Eye (tissue), 1 donor: ENCODE results near the gene GASK1A.

Source experiments
- DNase-seq: peaks from one replicate; pipeline ENCODE4 v3.0.0-alpha.2; 2015

GASK1A gene

DNA sequence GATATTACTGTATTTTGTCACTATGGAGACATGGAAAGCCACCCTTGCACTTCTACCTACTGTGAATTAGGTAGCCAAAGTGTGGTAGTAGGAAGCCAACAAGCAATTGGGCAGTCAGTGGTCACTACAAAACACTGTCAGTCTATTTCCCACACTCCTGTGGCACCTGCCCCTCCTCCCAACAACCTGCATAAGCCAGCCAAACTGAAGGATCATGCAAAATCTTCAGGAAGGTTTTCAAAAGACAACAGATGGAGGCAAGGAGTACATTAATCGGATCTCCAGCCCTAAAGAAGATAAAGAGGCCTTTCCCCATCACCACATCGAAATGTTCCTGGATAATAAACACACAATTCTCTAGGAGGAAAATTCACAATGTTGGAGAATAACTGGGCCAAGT, 114.9 kb downstream of the GASK1A start:
- DNase-seq = no peak

DNA sequence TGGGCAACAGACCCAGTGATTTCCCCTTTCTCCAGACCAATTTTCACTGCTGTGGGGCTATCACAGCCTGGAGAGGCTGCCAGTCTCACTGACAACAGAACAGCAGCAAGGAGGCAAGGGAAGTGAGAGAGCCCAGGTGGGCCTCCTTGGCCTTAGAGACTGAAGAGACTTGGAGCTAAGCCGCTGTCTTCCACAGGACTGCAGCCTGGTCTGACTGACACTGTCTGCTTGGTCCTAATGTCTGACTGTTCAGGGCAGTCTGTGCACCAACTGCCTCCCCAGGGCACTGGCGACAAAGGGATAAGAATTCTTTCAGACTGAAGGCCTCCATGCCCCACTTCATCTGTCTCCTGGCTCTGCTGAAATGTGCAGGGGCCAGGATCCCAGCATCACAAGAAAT, 115.3 kb downstream of the GASK1A start:
- no peak for DNase-seq

DNA sequence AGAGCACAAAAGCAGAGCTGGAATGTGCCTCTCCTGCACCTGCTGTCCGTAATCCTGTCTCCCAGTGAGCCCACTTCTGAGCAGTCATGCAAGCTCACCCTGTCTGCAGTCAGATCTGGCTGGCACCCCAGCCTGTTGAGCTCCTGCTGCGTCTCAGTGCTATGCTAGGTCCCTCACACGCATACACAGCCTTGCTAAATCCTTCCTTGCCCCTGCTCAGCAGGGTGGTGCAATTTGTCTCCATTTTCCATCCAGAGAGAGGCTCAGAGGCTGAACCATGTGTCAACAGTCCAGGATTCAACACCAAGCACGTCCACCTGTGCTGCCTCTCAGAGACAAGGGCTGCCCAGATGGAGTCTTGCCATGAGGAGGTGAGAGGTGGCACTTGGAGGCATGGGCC, 115.7 kb downstream of the GASK1A start:
- DNase-seq = no peak

GRCh38 chr3:43095370-43095769, 116.3 kb downstream of the GASK1A start:
- DNase-seq = no peak

DNA sequence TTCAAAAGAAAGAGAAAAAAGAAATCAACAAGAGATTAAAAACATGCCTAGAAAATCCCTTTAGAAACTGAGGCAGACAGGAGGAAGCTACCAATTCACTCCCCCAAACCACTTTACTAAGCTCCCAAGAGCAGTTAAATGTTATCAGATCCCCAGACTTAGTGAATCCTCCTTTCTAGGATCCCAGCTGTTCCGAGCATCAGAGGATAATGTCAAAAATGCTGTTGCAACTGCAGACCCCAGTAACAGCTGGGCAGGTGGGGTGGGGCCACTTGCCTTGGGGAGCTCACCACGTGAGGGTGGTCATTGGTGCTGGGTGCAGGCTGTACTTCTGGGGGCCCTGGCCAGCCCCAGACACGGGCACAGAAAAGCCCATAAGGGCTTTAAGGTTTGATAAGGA, 117.7 kb downstream of the GASK1A start:
- no peak for DNase-seq

- DNase-seq = no peak
Observed at GRCh38 chr3:43097400-43098080, 118.4 kb downstream of the GASK1A start.

DNA sequence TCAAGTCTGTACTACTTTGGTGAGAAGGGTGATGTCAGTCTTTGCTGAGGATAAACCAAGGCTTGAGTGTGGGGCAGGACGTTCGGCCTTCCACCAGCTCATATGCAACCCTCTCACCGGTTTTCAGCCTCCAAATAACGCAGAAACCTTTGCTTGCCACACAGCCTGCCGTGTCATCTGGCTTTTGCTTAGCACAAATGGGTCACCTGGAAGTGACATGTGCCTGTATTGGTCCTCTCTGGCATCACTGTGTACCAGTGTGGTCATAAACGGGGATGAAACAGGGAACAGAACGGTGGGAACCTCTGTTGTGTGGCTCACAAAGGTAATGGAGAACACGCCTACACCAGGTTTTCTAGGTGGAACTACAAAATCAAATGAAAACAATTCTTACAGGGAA, 119.7 kb downstream of the GASK1A start:
- no peak for DNase-seq

DNA sequence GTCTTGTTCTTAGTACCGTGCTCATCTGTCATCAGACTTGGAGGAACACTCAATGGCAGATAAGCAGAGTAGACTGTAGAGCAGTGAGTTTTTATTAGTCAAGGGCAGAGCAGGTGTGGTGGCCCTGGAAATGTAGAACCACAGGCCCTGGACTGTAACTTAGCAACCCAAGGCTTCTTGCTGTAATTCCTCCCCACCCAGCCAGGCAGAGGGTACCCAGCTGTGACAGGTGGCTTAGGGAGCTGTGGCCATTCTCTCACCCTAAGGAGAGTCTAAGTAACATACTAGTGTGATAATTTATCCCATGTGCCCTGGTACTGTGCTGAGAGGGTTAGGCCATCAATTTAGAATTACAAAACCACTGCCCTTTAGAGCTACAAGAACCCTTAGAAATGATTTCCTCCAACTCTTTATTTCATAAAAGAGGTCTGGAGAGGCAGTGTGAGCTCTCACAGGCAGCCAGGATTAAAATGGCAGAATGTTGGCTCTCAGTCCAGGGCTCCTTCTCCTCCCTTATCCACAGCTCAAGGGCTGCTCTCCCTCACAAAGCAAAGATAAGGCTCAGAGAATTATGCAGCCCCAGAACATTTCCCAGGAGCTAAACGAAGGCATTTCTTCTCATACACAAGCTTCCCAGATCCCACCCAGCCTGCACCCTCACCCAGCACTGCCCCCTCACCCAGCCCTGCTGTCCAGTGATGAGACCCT, 123.8 kb downstream of the GASK1A start:
- no peak for DNase-seq

- DNase-seq = no peak
Observed at GRCh38 chr3:43104039-43104438, 124.9 kb downstream of the GASK1A start.

DNA sequence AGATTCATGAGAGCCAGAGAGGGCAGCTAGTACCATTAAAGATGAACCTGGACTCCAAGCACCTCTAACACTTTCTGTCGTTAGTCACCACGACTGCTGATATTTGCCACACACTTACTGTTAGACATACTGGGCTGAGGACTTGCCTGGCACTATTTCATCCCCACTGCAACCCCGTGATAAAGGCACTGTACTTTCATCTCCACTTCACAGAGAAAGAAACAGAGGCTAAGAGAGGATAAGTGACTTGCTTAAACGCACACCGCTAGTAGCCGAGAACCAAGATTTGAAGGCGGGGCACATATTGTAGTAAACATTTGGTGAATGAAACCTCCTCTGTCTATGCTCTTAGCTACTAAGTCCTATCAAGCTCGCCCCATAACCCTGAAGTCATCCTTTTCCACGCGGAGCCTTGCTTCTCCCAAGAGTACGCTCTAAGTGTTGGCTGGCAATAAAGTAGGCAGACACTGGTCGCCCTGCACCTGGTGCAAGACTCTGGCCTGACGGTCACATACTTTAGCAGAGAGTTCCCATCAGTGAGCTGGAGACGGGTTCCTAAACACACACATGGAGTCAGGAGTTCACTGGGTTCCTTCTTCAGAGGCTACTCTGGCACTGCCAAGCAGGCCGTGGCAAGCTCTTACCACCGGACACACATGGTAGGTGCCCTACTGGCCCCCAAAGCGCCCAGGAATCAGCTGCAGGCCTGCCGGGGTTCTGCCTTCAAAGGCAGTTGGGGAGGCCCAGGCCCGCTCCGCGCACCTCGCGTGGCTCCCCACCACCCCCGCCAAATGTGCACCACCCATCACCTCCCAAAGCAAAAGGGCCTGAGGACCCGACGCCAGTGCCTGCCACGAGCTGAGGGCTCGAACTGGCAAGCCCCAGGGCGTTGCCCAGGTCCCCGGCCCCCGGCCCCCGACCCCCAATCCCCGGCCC, 125.8 kb downstream of the GASK1A start:
- peak; percentile 29 for DNase-seq

GRCh38 chr3:43105596-43106292, 126.6 kb downstream of the GASK1A start, which contains the start of gene POMGNT2:
POMGNT2 (minus strand) TSS chr3:43106079; CDS start chr3:43081431, 24,648 bp downstream.
- DNase-seq = peak; percentile 93

DNA sequence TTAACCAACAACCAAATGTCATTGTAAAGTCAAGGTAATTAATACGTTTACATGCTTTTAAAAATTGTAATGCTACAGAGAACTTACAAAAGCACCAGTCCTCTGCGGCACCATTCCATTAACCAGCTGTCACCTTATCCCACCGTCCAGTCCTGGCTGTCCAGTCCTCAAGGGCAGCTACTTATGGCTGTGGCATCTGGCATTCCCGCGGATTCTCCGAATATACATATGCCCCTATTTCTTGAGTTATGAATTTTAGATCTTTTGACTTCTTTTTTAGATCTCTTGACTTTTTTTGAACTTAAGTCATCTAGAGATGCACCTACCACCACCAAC, 127.2 kb downstream of the GASK1A start:
- DNase-seq = no peak
